Anterior cingulate cortex (tissue), 58 donors: ENCODE results near the gene TMEM72.

ENCODE experiments used
- DNase-seq, 58 donors: peaks; one replicate each; lab custom pipeline; 2025; lab: John Stamatoyannopoulos, UW

TMEM72 gene

DNA sequence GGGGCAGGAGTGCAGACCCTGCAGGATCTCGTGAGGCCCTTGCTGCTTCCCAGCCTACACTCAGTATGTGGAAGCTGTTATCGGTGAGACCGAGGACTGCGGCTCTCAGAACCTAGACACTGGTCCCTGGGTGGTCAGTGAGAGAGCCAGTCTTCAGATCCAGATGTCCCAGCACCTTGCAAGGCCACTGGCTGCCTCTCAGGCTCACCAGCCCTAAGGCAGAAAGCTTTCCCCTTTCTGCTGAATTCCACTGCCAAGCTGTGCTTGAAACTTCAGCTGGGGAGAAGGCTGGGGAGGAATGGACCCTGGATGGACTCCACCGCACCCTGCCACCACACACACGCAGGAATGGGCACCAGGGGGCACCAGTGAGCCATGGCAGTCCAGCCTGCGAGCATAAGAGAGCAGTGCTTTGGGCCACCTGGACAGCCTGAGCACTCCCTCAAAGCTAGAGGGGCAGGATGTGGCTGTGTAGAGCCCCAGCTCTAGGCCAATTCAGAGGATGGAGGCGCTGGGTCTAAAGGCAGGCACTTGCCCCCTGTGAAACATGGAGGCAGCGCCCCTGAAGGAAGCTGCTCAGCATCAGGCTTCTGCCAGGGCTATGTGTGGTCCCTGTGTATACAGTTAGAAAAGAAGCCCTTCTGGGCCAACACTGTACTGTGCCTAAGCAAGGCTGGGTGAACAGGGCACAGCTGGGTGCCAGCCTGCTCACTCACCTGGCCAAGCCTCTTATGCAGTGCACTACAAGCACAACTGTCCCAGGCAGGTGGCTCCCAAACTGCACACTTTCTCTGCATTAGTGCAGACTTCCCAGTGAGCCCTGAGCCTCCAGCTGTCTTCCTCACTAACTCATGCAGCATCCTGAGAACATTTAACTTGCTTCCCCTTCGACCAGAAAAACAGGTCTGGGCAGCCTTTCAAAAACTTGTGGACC lies 21.6 kb downstream of the TMEM72 start:
- peak in 56 of 58 donors; percentile 28 to 96 (median 78) for DNase-seq

- no peak for DNase-seq
These were observed 22.5 kb downstream of the TMEM72 start for GRCh38 chr10:44933451-44934321.

GRCh38 chr10:44934416-44935200 lies 23.5 kb downstream of the TMEM72 start:
- no peak for DNase-seq

DNA sequence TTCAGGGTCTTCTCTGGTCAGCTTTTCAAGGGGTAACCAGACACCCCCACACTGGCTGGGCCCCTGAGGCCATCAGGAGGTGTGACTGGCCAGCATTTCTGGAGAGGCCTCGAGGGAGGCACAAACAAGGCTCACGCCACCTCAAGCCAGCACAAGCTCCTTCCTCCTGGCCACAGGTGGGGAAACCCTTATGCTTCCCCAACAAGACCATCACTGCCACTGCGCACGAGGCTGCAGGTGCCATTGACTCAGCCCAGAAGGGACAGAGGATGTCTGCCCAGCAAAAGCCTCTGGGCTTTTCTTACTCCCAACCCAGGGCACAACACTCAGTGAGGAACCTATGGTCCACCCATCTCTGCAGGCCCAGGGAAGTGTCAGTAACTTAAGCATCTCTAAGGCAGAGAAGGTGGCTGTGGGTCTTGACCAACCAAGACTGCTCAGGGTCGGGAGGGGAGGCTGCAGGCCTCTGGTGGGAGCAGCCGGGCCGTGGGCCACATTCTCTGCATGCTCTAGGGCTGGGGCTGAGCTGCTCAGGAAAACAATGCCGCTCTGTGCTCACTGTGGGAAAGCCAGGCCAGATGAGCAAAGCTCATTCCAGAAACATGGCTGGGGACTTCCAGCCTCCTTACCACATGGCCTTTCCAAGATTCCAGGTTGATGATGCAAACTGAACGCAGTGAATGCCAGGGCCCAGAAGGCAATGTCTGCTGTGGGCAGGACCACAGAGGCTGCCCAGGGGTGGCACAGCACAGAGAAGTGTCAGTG lies 24.2 kb downstream of the TMEM72 start:
- DNase-seq: peak in 49 of 58 donors; percentile 21 to 89 (median 65)

GRCh38 chr10:44935966-44936295 lies 24.8 kb downstream of the TMEM72 start:
- DNase-seq: no peak

- no peak for DNase-seq
These were observed 25.3 kb downstream of the TMEM72 start for GRCh38 chr10:44936314-44936975.

- peak in 2 of 58 donors; percentile 26 to 30 for DNase-seq
These were observed 26.3 kb downstream of the TMEM72 start for GRCh38 chr10:44937196-44938005.

- DNase-seq: no peak
These were observed 27.8 kb downstream of the TMEM72 start for GRCh38 chr10:44938956-44939355.

DNA sequence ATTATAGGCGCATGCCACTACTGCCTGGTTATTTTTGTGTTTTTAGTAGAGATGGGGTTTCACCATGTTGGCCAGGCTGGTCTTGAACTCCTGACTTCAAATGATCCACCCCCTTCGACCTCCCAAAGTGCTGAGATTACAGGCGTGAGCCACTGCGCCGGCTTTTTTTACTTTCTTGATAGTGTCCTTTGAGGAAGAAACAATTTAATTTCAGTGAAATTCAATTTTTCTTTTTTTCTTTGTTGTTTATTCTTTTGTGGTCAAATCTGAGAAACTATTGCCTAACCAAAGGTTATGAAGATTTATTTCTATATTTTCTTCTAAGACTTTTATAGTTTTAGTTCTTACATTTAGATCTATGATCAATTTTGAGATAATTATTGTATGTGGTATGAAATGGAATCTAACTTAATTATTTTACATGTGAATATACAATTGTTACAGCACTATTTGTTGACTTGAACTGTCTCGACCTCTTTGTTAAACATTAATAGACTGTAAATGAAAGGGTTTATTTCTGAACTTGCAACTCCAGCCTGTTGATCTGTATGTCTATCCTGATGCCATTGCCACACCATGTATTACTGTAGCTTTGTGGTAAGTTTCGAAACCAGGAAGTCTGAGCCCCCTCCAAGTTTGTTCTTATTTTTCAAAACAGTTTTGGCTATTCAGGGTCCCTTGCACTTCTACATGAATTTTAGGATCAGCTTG lies 28.7 kb downstream of the TMEM72 start:
- no peak for DNase-seq

DNA sequence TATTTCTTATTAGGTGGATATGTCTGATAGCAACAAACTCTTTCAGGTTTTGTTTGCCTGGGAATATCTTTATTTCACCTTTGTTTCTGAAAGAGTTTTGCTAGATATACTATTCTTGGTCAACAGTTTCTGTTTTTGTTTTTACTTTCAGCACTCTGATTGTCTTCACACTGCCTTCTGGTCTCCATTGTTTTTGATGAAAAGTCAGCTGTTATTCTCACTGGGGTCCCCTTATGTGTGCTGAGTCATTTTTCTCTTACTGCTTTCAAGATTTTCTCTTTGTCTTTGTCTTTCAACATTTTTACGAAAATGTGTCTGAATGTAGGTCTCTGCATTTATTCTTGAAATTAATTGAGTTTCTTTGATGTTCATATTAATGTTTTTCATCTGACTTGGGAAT lies 33.2 kb downstream of the TMEM72 start:
- no peak for DNase-seq

GRCh38 chr10:44946205-44946604 lies 35.1 kb downstream of the TMEM72 start:
- no peak for DNase-seq

GRCh38 chr10:44947371-44948152 lies 36.4 kb downstream of the TMEM72 start:
- no peak for DNase-seq

- DNase-seq: no peak
These were observed 37.5 kb downstream of the TMEM72 start for GRCh38 chr10:44948642-44949041.

- no peak for DNase-seq
These were observed 38.1 kb downstream of the TMEM72 start for GRCh38 chr10:44949127-44949802.

DNA sequence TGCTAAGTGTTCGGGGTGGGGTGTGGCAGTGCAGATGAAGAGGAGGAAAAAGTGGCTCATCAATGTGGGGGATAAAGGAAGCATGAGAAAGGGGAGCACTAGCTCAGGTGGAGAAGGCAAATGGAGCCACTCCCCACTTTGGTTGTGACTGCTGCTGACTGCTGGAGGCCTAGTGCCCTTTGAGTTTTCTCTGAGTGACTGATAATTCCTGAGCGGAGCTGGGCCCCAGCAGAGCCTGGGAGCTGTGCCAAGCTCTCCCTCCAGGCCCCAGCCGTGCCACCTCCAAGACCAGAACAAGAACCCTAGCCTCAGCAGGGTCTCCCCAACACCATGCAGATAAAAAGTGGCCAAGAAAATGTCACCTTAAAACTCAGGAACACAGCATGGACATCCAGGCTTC lies 38.8 kb downstream of the TMEM72 start:
- DNase-seq: no peak
